ENCODE data around the gene UNC45A.

Gene UNC45A

DNA sequence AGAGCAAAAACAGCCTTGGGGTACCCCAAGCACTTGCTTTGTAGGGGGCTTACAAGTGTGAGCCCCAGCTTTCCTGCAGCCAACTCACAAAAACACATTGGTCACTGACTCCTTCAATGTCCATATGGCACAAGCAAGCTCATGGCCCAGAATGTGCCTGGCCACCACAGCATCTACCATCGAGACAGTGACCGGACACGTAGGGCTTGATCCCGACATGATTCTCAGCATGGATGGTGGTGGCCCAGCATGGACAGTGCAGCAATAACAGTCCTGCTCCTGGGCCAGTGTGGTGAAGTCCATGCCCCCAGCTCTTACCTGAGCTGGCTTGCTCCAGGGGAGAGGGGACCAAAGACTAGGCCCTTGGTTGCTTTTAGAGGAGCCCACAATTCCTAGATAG lies 6.0 kb downstream of the UNC45A start:
- no peak for DNase-seq (ENCODE audit: low read depth in 2 of 2, low spot score in 1 of 2)

DNA sequence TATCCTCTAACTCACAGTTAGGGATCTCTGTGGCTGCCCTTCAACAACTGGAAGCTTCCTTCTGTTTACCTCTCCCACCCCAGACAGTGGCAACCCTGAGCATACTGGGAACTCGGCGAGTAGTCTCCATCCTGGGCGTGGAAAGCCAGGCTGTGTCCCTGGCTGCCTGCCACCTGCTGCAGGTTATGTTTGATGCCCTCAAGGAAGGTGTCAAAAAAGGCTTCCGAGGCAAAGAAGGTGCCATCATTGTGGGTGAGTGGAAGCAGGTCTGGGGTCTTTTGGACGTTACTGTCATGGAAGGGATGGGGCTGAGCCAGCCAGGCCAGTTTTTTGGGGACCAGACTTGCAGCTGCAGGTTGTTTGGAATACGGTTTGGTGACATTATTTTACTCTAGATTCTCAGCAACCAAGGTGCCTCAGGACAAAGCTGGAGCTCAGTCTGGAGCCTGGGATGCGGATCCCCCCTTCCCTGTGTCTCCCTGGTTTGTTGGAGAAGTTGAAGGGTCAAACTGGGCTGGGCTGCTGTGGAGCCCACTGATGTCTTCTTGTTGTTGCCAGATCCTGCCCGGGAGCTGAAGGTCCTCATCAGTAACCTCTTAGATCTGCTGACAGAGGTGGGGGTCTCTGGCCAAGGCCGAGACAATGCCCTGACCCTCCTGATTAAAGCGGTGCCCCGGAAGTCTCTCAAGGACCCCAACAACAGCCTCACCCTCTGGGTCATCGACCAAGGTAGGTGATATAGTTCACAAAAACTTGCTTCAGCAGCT lies 7.5 kb downstream of the UNC45A start:
- DNase-seq (ENCODE audit: low read depth in 2 of 2, low spot score in 1 of 2): no peak

DNA sequence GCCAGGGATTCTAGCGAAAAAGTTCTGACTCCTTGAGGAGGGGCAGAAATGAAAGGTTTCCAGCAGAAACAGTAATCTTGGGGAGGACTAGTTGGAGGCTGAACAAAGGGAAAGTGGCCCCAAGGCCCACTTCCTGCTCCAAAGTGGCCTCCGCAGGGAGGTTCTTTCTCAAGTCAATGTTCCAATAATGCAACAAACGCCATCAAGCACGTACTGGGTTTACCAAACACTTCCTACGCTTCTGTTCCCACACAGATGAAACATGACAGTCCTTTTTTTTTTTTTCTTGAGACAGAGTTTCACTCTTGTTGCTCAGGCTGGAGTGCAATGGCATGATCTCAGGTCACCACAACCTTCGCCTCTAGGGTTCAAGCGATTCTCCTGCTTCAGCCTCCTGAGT lies 10.0 kb downstream of the UNC45A start:
- DNase-seq (ENCODE audit: low read depth in 2 of 2, low spot score in 1 of 2): no peak

DNA sequence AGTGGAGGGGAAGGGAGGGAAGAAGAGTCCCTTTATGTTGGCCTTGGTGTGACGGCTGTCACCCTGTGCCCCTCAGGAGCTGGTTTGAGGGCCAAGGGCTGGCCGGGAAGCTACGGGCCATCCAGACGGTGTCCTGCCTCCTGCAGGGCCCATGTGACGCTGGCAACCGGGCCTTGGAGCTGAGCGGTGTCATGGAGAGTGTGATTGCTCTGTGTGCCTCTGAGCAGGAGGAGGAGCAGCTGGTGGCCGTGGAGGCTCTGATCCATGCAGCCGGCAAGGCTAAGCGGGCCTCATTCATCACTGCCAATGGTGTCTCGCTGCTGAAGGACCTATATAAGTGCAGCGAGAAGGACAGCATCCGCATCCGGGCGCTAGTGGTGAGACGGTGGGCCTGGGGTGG lies 11.5 kb downstream of the UNC45A start:
- DNase-seq (ENCODE audit: low read depth in 2 of 2, low spot score in 1 of 2): no peak

DNA sequence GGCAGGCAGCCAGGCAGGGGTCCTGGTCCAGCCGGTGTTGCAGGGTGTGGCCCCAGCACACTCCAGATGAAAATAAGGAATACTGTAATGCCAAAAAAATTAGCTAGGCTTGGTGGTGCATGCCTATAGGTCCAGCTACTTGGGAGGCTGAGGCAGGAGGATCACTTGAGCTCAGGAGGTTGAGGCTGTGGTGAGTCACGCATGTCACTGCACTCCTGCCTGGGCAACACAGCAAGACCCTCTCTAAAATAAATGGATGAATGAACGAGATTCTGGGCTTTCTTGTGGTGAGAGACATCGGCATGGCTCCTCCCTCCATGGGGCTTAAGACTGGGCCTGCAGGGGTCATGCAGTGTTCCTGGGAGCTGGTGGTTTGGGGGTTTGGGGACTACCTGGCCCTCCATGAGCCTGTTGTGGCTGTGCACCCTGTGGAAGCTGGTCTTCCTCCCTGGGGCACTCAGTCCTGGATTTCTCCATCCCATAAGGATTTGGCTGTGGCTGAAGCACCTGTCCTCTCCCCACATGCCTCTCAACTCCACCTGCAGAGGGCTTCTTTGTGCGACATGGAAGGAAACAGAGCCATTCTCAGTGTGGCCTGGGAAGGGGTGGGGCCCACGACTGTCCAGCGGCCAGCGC lies 12.0 kb downstream of the UNC45A start:
- no peak for DNase-seq (ENCODE audit: low read depth in 2 of 2, low spot score in 1 of 2)

DNA sequence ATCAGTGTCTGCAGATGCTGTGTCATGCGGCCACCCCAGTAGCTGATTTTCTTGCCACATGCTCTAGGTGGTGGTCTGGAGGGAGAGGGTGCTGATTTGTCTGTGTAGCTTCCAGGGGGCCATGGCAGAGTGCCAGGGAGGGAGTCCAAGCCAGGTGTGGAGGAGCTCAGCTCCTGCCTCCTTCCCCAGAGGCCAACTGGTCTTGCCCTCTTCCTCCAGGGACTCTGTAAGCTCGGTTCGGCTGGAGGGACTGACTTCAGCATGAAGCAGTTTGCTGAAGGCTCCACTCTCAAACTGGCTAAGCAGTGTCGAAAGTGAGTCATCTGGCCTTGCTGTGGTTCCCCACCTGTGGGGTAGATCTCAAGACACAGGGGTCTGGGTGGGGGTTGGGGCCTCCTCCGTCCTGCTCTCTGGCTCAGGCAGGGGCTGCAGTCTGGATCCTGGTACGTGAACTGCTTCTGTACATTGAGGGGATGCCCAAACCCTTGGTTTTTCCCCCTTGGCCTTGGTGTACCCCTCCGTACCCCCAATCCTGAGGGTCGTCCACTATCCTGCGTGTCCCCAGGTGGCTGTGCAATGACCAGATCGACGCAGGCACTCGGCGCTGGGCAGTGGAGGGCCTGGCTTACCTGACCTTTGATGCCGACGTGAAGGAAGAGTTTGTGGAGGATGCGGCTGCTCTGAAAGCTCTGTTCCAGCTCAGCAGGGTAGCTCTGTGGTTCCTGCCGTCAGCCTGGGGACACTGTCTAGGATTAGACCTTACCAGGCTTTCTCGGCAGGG lies 12.7 kb downstream of the UNC45A start:
- no peak for DNase-seq (ENCODE audit: low read depth in 2 of 2, low spot score in 1 of 2)

DNA sequence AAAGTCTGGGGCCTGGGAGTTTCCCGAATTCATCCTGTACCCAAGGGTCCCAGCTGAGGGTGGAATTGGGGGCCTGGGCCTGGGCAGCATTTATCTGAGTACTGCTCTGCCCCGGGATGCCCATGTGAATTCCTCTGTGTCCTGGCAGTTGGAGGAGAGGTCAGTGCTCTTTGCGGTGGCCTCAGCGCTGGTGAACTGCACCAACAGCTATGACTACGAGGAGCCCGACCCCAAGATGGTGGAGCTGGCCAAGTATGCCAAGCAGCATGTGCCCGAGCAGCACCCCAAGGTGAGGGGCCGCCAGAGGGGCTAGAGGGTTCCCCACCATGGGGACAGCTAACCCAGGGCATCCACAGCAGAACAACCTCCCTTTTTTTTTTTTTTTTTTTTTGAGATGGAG lies 13.4 kb downstream of the UNC45A start:
- no peak for DNase-seq (ENCODE audit: low read depth in 2 of 2, low spot score in 1 of 2)

DNA sequence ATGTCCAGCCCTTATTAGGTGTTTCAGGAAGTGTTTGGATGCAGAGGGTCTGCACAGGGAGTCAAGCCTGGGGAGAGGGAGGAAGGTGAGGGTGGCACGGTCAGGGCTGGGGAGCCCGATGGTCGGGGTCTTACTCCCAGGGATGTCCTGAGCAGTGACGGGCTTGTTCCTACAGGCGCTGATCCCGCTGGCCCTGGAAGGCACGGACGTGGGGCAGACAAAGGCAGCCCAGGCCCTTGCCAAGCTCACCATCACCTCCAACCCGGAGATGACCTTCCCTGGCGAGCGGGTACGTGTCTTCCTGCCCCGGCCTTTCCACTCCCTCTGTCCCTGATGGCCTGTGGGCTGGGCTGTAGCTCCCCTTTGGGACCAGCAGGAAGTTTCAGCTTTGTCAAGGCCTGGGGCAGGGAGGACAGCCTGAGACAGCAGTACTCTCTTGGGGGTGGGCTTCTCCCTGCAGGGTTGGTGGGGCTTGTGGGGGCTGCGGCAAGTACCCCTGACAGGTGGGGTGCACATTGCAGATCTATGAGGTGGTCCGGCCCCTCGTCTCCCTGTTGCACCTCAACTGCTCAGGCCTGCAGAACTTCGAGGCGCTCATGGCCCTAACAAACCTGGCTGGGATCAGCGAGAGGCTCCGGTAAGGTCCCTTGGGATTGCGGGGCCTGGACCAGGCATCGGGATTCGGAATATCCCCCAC lies 15.0 kb downstream of the UNC45A start:
- DNase-seq (ENCODE audit: low read depth in 2 of 2, low spot score in 1 of 2): no peak

DNA sequence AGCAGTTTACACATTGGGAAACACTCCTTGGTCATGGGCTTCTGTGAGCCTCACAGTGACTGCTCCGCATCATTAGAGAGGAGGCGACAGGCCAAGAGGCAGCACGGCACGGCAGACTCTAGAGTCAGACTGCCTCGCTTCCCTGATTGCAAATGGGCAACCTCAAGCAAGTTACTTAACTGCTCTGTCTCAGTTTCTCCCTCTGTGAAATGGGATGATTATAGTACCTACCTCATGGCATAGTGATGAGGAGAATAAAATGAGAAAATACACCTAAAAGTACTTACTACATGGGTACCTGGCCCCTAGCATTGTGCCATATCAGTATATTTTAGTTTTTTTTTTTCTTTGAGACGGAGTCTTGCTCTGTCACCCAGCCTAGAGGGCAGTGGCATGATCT lies 15.6 kb downstream of the UNC45A start:
- no peak for DNase-seq (ENCODE audit: low read depth in 2 of 2, low spot score in 1 of 2)

DNA sequence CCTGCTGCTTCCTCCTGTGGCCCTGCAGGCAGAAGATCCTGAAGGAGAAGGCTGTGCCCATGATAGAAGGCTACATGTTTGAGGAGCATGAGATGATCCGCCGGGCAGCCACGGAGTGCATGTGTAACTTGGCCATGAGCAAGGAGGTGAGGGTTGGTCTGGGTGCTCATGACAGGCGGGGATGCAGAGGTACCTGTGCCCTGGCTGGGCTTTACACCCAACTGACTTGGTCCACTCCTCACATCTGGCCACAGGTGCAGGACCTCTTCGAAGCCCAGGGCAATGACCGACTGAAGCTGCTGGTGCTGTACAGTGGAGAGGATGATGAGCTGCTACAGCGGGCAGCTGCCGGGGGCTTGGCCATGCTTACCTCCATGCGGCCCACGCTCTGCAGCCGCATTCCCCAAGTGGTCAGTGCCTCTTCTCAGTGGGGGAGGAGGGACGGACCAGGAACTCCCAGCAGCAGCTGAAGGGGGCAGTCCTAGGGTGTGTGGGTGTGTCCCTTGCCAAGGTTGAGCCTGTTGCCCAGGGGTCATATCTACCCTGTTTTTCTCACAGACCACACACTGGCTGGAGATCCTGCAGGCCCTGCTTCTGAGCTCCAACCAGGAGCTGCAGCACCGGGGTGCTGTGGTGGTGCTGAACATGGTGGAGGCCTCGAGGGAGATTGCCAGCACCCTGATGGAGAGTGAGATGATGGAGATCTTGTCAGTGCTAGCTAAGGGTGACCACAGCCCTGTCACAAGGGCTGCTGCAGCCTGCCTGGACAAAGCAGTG lies 18.0 kb downstream of the UNC45A start:
- no peak for DNase-seq (ENCODE audit: low read depth in 2 of 2, low spot score in 1 of 2)

DNA sequence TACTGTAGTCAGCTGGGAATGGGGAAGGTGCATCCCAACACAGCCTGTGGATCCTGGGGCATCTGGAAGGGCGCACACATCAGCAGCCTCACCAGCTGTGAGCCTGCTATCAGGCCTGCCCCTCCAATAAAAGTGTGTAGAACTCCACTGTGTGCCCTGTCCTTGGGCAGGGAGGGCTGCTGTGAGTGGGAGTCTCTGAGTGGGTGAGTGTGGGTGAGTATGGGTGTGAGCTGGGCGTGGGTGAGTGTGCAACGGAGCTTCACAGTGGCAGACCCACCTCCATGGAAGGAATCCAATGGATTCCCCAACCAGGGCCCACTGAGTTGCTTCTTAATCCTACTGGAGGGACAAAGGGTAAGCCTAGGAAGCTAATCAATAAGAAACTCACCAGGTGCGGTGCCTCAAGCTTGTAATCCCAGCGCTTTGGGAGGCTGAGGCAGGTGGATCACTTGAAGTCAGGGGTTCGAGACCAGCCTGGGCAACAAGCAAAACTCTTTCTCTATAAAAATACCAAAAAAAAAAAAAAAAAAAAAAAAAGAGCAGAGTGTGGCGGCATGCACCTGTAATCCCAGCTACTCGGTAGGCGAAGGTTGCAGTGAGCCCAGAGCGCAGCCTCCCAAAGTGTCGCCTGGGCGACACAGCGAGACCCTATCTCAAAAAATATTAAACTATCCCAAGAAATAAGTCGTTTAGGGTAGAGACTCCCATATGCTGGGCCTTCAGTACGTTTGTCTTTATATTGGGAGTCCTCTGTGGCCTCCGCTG lies 19.0 kb downstream of the UNC45A start:
- DNase-seq (ENCODE audit: low read depth in 2 of 2, low spot score in 1 of 2): no peak

DNA sequence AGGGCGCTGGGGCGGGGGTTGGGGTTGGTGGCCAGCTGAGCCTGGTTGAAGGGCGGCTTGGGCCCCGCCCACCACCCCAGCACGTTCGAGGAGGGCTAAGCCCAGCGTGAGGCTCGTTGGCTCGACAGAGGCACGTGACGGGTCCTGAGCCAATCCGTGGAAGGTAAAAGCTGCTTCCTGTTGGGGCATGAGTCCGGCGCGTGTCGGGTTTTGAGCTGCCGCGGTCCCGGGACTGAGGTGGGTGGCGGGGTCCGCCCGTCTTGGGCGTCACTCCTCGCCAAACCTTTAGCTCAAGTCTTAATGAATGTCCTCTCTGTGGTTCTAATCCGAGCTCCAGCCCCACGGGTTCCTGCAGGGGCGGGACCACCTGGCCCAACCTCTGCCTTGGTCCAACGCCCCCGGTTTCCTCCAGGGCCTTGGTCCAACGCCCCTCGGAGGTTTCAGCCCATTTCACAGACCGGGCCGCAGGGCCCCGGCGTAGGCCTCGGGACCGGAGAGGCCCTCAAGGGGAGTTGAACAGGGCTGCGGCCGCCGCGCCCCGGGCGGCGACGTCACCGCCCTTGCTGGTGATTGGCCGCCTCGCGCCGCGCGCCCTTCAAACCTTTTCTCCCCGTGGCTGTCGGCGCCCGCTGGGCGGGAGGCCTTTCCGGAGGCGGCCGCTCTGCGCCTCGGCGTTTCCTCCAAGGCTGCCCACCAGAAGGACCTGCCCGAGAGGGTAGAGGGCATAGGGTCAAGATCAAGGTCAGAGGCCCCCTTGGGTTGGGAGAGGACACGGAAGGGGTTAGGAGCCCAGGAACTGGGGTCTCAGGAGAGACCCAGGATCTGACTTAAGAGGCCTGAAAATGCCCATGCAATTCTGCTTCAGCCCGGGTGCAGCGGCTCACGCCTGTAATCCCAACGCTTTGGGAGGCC lies 19.9 kb downstream of the UNC45A start, which contains the start of gene RCCD1:
RCCD1 (plus strand) TSS at position 173 of the 912 bp plus-strand sequence. CDS start 1,851 bp downstream, outside the sequence.
- DNase-seq (ENCODE audit: low read depth in 2 of 2, low spot score in 1 of 2): peak; percentile 53 to 74

DNA sequence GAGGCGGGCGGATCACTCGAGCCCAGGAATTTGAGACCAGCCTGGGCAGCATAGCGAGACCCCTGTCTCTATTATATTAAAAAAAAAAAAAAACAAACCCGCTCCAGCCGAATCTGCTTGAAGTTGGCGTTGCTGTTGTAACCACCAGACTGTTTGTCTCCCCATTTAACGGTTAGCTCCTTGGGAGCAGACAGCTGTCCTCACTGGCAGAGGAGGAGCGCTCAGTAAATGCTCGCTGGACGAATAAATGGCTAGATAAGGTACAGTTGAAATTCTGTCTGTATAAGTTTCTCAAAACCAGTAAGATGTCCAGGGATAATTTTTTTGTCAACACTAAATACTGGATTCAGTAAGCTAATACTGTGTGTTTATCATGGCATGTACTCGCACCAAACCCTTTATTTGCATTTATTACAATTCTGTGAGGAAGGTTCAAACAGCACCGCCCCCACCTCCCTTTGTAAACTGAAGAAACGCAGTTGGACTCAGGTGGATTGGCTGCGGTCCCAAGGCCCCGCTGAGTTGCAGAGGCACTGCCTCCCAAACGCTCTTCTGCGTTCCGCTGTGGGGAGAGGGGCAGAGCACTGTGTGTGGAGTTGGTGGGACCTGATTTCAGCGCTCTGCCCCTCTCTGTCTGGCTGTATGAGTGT lies 20.7 kb downstream of the UNC45A start:
- no peak for DNase-seq (ENCODE audit: low read depth in 2 of 2, low spot score in 1 of 2)

DNA sequence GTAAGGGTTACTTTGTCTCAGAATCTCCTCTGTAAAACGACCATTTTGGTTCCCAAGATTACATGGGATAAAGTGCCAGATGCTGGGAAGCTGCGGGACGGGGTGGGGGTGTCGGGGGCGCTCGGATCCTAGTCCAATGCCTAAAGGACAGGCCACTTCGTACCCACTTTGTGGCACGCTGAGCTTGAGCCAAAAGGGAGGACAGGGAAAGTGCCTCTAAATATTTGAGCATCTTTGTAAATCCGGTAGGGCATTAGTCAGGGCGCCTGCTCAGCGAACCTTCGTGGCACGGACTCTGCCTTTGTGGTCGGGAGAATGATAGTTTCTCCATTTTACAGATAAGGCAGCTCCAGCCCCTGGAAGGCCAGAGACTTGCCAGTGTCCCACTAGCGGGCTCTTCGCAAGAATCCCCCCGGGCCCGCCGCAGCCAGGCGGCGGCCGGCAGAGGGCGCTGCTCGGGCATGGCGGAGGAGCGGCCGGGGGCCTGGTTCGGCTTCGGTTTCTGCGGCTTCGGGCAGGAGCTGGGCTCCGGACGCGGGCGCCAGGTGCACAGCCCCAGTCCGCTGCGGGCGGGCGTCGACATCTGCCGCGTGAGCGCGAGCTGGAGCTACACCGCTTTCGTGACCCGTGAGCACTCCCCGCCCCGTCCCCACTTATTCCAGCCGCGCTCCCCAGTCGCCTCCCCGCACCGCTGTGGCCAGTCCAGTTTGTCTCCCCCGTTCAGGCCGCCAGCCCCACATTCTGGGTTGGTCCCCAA lies 21.4 kb downstream of the UNC45A start:
- DNase-seq (ENCODE audit: low read depth in 2 of 2, low spot score in 1 of 2): peak in 1 of 2 donors; percentile 35

DNA sequence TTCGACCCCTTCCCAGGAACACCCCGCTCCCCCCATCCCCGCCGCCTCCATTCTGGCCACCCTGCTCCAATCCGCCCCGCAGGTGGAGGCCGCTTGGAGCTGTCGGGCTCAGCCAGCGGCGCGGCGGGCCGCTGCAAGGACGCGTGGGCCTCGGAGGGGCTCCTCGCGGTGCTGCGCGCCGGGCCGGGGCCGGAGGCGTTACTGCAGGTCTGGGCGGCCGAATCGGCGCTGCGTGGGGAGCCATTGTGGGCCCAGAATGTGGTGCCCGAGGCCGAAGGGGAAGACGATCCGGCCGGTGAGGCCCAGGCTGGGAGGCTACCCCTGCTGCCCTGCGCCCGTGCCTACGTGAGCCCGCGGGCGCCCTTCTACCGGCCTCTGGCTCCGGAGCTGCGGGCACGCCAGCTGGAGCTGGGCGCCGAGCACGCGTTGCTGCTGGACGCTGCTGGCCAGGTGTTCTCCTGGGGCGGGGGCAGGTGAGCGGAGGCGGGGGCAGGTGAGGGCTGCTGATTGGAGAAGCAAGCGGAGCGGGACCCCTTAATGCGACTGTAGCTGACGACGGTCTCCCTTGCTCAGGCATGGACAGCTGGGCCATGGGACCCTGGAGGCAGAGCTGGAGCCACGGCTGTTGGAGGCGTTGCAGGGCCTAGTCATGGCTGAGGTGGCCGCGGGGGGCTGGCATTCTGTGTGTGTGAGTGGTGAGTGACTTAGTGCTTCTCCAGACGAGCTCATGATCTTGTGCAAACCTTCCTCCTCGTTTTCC lies 22.1 kb downstream of the UNC45A start:
- no peak for DNase-seq (ENCODE audit: low read depth in 2 of 2, low spot score in 1 of 2)

DNA sequence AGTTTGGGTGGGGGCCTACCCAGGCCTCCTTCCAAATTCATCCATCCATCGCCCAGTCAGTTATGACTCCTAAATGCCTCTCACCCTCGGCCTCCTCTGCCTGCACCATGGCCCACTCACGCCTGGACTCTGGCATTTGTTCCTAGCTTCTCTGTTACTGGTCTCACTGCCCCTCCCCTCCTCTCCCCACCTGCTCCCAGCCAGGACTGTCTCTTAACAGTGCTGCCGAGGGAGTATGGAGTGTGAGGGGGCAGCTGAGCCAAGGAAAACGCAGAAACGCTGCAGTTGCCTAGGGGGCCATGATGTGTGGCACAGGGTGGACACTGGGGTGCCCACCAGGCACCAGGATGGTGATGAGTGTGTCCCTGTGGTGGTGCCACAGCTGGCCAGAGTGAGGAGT lies 22.7 kb downstream of the UNC45A start:
- no peak for DNase-seq (ENCODE audit: low read depth in 2 of 2, low spot score in 1 of 2)

DNA sequence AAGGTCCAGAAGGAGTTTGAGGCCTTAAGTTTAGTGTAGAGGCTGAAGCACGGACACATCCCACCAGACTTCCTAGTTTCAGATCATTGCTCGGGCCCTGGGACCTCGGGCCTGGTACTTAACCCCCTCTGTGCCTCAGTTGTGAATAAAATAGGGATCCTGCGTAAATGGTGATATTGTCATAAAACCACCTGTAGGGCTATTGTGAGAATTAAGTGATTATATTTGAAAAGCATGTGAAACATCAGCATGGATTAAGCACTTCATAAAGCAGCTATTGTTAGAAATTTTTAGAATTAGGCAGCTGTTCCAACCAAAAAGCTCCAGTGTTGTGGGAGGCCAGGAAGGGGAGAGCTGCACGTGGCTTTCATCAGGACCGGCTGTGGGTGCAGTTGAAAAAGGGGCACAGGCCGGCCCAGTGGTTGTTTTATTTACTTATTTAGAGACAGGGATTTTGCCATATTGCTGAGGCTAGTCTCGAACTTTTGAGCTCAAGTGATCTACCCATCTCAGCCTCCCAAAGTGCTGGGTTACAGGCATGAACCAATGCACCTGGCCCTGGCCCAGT lies 24.0 kb downstream of the UNC45A start:
- DNase-seq (ENCODE audit: low read depth in 2 of 2, low spot score in 1 of 2): no peak
